MM.1S (cell line): ENCODE data around the gene ZSCAN30.
A peak's percentile ranks its signal among the peaks of the same experiment; 100 is the strongest.

Experiments
- DNase-seq: peaks from one replicate; pipeline ENCODE4 v3.0.0-alpha.2; 2015
- H2AFZ ChIP-seq: fragments of 300-600 bp; sonication (generic); 2 replicates; pipeline ENCODE4 v1.6.0; 2016; ENCODE audit warnings: antibody characterized with exemption, low read length
- H3F3A ChIP-seq: fragments of 300-600 bp; sonication (generic); 2 replicates; pipeline ENCODE4 v1.6.1; 2016; ENCODE audit warnings: mild to moderate bottlenecking, antibody characterized with exemption, low read length, moderate library complexity, mixed read lengths; ENCODE audit not compliant: insufficient read depth
- H3K27ac ChIP-seq: fragments of 300-600 bp; sonication (generic); 2 replicates; pipeline ENCODE4 v1.5.1; 2016; ENCODE audit warnings: mild to moderate bottlenecking, low read length
- H3K27me3 ChIP-seq: fragments of 300-600 bp; sonication (generic); replicated peaks from 2 replicates; pipeline ENCODE4 v1.6.0; 2016; ENCODE audit warnings: low read length; ENCODE audit not compliant: insufficient read depth
- H3K36me3 ChIP-seq: fragments of 300-600 bp; sonication (generic); replicated peaks from 2 replicates; pipeline ENCODE4 v1.6.1; 2016; ENCODE audit warnings: mild to moderate bottlenecking, low read length, mixed read lengths; ENCODE audit not compliant: insufficient read depth
- H3K4me1 ChIP-seq: fragments of 300-600 bp; sonication (generic); 2 replicates; pipeline ENCODE4 v1.6.1; 2016; ENCODE audit warnings: low read length, mixed read lengths
- H3K4me2 ChIP-seq: fragments of 300-600 bp; sonication (generic); 2 replicates; pipeline ENCODE4 v1.6.0; 2016; ENCODE audit warnings: low read depth, low read length
- H3K4me3 ChIP-seq: fragments of 300-600 bp; sonication (generic); 2 replicates; pipeline ENCODE4 v1.5.1; 2016; ENCODE audit warnings: low read length, mixed read lengths
- H3K79me2 ChIP-seq: fragments of 300-600 bp; sonication (generic); 2 replicates; pipeline ENCODE4 v1.6.1; 2016; ENCODE audit warnings: mixed run types, low read length, mixed read lengths
- H3K9ac ChIP-seq: fragments of 300-600 bp; sonication (generic); 2 replicates; pipeline ENCODE4 v1.6.1; 2016; ENCODE audit warnings: low read length, mixed read lengths
- H3K9me2 ChIP-seq: fragments of 300-600 bp; sonication (generic); replicated peaks from 2 replicates; pipeline ENCODE4 v1.6.1; 2016; ENCODE audit warnings: mild to moderate bottlenecking, low read length, mixed read lengths; ENCODE audit not compliant: insufficient read depth
- H3K9me3 ChIP-seq: fragments of 300-600 bp; sonication (generic); replicated peaks from 2 replicates; pipeline ENCODE4 v1.6.1; 2016; ENCODE audit warnings: mild to moderate bottlenecking, low read length, mixed read lengths; ENCODE audit not compliant: insufficient read depth
- H4K20me1 ChIP-seq: fragments of 300-600 bp; sonication (generic); 2 replicates; pipeline ENCODE4 v1.6.1; 2016; ENCODE audit warnings: mild to moderate bottlenecking, low read length, moderate library complexity, mixed read lengths; ENCODE audit not compliant: insufficient read depth
- CTCF ChIP-seq: fragments of 300-600 bp; sonication (generic); IDR thresholded peaks from 2 replicates; pipeline ENCODE4 v1.5.1; 2016; ENCODE audit warnings: antibody characterized with exemption, low read length, mixed read lengths
- EZH2 ChIP-seq: fragments of 300-600 bp; sonication (generic); optimal IDR thresholded peaks from 2 replicates; pipeline ENCODE3; 2017; ENCODE audit warnings: low read depth, mild to moderate bottlenecking, antibody characterized with exemption, low read length, mixed read lengths
- EZH2phosphoT487 ChIP-seq: fragments of 300-600 bp; sonication (generic); IDR thresholded peaks from 2 replicates; pipeline ENCODE4 v1.6.1; 2018; ENCODE audit warnings: antibody characterized with exemption, low read length

The ZSCAN30 gene

GRCh38 chr18:35290094-35290735 lies at the start of gene ZSCAN30:
Gene ZSCAN30 (minus strand): TSS chr18:35290229. CDS start chr18:35264352, 25,877 bp downstream.
- Histone ChIP-seq H3K9ac (peak within 1 kb of the TSS; percentile 92), H3K27me3 (no peaks in the 10 kb centered on the region), H3K36me3 (0 out of 2 replicates have a peak, but pooled peaks cover 3% of the 10 kb centered on the region), H2AFZ (peak within 1 kb of the TSS; percentile 89), H3K27ac (peak within 1 kb of the TSS; percentile 44; the same call in 1 of the 2 replicates), H4K20me1 (no peaks in the 10 kb centered on the region), H3K4me1 (peaks cover 6% of the 10 kb centered on the region; the same call in 1 of the 2 replicates), H3K4me2 (peak within 1 kb of the TSS; percentile 90), H3F3A (no peaks in the 10 kb centered on the region), H3K9me3 (no peaks in the 10 kb centered on the region), H3K9me2 (no peaks in the 10 kb centered on the region), H3K79me2 (peaks cover 40% of the 10 kb centered on the region), H3K4me3 (peak within 1 kb of the TSS; percentile 92)
- DNase-seq, result peak; percentile 94
- TF ChIP-seq EZH2 (no peak), CTCF (no peak), EZH2phosphoT487 (no peak)

- H3F3A ChIP-seq, result no peaks in the 10 kb centered on the region; the same call in 1 of the 2 replicates
- peaks cover 7% of the 10 kb centered on the region; the same call in 1 of the 2 replicates for H4K20me1 ChIP-seq
- H3K4me2 ChIP-seq, result no peak overlapping the region
- H3K4me3 ChIP-seq, result no peak overlapping the region
- no peak overlapping the region for H3K9ac ChIP-seq
- peaks cover 40% of the 10 kb centered on the region for H3K79me2 ChIP-seq
- no peak for TF ChIP-seq EZH2
- no peak for TF ChIP-seq EZH2phosphoT487
- TF ChIP-seq CTCF, result no peak
- H3K36me3 ChIP-seq, result peaks cover 22% of the 10 kb centered on the region; the same call in 1 of the 2 replicates
- no peaks in the 10 kb centered on the region for H3K27me3 ChIP-seq
- no peak overlapping the region for H3K27ac ChIP-seq
- H2AFZ ChIP-seq, result no peak overlapping the region
- H3K9me3 ChIP-seq, result no peaks in the 10 kb centered on the region
- H3K4me1 ChIP-seq, result no peaks in the 10 kb centered on the region
- DNase-seq, result no peak
- H3K9me2 ChIP-seq, result no peaks in the 10 kb centered on the region
Measured at GRCh38 chr18:35337286-35337685, 47.3 kb upstream of the ZSCAN30 start.

GRCh38 chr18:35335866-35336265 lies 45.8 kb upstream of the ZSCAN30 start:
- Histone ChIP-seq H3K36me3 (peaks cover 22% of the 10 kb centered on the region; the same call in 1 of the 2 replicates), H3K9me3 (no peaks in the 10 kb centered on the region)

More at GRCh38 chr18:35335866-35336265, 45.8 kb upstream of the ZSCAN30 start:
- H4K20me1 ChIP-seq, result peaks cover 4% of the 10 kb centered on the region; the same call in 1 of the 2 replicates
- no peak for TF ChIP-seq EZH2
- no peak for TF ChIP-seq CTCF
- no peak for TF ChIP-seq EZH2phosphoT487
- H3K4me3 ChIP-seq, result no peak overlapping the region
- H3K4me2 ChIP-seq, result no peak overlapping the region
- H2AFZ ChIP-seq, result no peak overlapping the region
- no peaks in the 10 kb centered on the region for H3K9me2 ChIP-seq
- no peak for DNase-seq
- no peaks in the 10 kb centered on the region for H3K27me3 ChIP-seq
- H3K4me1 ChIP-seq, result no peaks in the 10 kb centered on the region
- no peak overlapping the region for H3K27ac ChIP-seq
- H3K79me2 ChIP-seq, result peaks cover 26% of the 10 kb centered on the region
- H3K9ac ChIP-seq, result no peak overlapping the region
- no peaks in the 10 kb centered on the region; the same call in 1 of the 2 replicates for H3F3A ChIP-seq
